Sigmoid colon (tissue), 4 donors: Measurements from ENCODE around the gene MASP1.

Experiments
- EP300 ChIP-seq, 4 donors: sonication (generic); formaldehyde crosslinking; IDR thresholded peaks; one replicate each; pipeline ENCODE4 v1.6.1; 2017; ENCODE audit warnings: antibody characterized with exemption in 4 of 4
- POLR2A ChIP-seq, 2 donors: fragments of 450-650 bp; IDR thresholded peaks; one replicate each; pipeline ENCODE4 v1.6.1; 2016; ENCODE audit warnings: antibody characterized with exemption in 2 of 2, mild to moderate bottlenecking in 2 of 2, moderate library complexity in 2 of 2
- POLR2AphosphoS5 ChIP-seq, 4 donors: sonication (generic); formaldehyde crosslinking; IDR thresholded peaks; one replicate each; pipeline ENCODE4 v1.6.1; 2017; ENCODE audit warnings: antibody characterized with exemption in 4 of 4
- TF ChIP-seq, protein P1 (sequence below), 4 experiments: fragments of 450-650 bp in 3 of 4; fragments of 200-600 bp in 1 of 4; IDR thresholded peaks; one replicate each; pipeline ENCODE4 v1.5.1; 2016 to 2019; ENCODE audit warnings: antibody characterized with exemption in 4 of 4, mild to moderate bottlenecking in 3 of 4, moderate library complexity in 2 of 4

DNA sequence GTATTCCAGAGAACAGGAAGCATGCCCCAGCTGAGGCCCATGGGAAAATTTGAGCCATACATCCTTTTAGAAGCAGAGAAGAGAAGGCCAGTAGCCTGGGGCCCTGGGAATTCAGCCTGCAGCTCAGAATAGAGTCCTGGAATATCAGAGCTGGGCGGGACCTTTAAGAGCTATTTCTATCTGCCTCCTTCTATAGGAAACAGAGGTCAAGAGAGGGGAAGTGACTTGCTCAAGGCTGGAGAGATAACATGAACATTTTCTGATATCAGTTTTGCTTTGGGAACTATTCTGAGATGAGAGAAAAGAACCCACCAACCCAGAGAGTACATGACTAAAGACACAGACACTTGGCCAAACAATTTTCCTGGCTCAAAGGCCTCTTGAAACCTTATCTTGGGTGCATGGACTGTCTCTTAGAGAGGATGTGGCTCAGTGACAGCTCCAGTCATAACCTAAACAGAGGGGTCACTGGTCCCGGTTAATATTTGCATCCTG lies 26.0 kb downstream of the MASP1 start:
- TF ChIP-seq, protein P1, sequence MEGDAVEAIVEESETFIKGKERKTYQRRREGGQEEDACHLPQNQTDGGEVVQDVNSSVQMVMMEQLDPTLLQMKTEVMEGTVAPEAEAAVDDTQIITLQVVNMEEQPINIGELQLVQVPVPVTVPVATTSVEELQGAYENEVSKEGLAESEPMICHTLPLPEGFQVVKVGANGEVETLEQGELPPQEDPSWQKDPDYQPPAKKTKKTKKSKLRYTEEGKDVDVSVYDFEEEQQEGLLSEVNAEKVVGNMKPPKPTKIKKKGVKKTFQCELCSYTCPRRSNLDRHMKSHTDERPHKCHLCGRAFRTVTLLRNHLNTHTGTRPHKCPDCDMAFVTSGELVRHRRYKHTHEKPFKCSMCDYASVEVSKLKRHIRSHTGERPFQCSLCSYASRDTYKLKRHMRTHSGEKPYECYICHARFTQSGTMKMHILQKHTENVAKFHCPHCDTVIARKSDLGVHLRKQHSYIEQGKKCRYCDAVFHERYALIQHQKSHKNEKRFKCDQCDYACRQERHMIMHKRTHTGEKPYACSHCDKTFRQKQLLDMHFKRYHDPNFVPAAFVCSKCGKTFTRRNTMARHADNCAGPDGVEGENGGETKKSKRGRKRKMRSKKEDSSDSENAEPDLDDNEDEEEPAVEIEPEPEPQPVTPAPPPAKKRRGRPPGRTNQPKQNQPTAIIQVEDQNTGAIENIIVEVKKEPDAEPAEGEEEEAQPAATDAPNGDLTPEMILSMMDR (IDR thresholded peaks at IDR 0.05) = no peak
- TF ChIP-seq POLR2A (IDR thresholded peaks at IDR 0.05) = no peak
- TF ChIP-seq POLR2AphosphoS5 (IDR thresholded peaks at IDR 0.05) = no peak
- no peak for TF ChIP-seq EP300 (IDR thresholded peaks at IDR 0.05)
